Gastroesophageal sphincter (tissue), 4 donors: ENCODE results near the gene FAAP100. TPM values are rescaled to one million over a fixed set of nuclear protein-coding genes. Genes with fewer than 3 reads are reported as not detected.

Source experiments
- ATAC-seq: fragments of 150-250 bp; one replicate; pipeline ENCODE4 v1.9.1; 2016; ENCODE audit warnings: mild to moderate bottlenecking, moderate library complexity
- H3K27ac ChIP-seq, 4 donors: fragments of 200-600 bp; sonication (generic) in 3 of 4; 1 replicate in 3 of 4; 2 replicates in 1 of 4; pipeline ENCODE4 v1.5.1; 2016 to 2019
- H3K27me3 ChIP-seq: fragments of 200-600 bp; sonication (generic); one replicate; pipeline ENCODE4 v1.5.1; 2019
- H3K36me3 ChIP-seq, 2 donors: fragments of 200-600 bp; sonication (generic); one replicate each; pipeline ENCODE4 v1.5.1; 2019; ENCODE audit warnings: control low read depth in 1 of 2
- H3K4me1 ChIP-seq, 3 donors: fragments of 200-600 bp; sonication (generic); 1 replicate in 2 of 3; 2 replicates in 1 of 3; pipeline ENCODE4 v1.5.1; 2016 to 2019; ENCODE audit warnings: control low read depth in 2 of 3
- H3K4me3 ChIP-seq, 2 donors: fragments of 200-600 bp; sonication (generic); one replicate each; pipeline ENCODE4 v1.5.1; 2019; ENCODE audit warnings: mild to moderate bottlenecking in 1 of 2, moderate library complexity in 1 of 2
- H3K9me3 ChIP-seq, 3 donors: fragments of 200-600 bp; sonication (generic); one replicate each; pipeline ENCODE4 v1.5.1; 2017 to 2019; ENCODE audit warnings: control low read depth in 2 of 3
- CTCF ChIP-seq, 4 experiments: fragments of 200-600 bp in 2 of 4; fragments of 450-650 bp in 2 of 4; sonication (generic) in 1 of 4; IDR thresholded peaks; one replicate each; pipeline ENCODE4 v1.5.1; 2017 to 2019; ENCODE audit warnings: antibody characterized with exemption in 4 of 4, mild to moderate bottlenecking in 2 of 4, moderate library complexity in 2 of 4
- EP300 ChIP-seq: sonication (generic); formaldehyde crosslinking; IDR thresholded peaks from one replicate; pipeline ENCODE4 v1.6.1; 2017; ENCODE audit warnings: antibody characterized with exemption, mild to moderate bottlenecking
- POLR2A ChIP-seq, 2 donors: fragments of 450-650 bp; IDR thresholded peaks; one replicate each; pipeline ENCODE4 v1.6.1; 2017; ENCODE audit warnings: antibody characterized with exemption in 2 of 2, mild to moderate bottlenecking in 2 of 2, moderate library complexity in 1 of 2
- POLR2AphosphoS5 ChIP-seq: sonication (generic); formaldehyde crosslinking; IDR thresholded peaks from one replicate; pipeline ENCODE4 v1.6.1; 2017; ENCODE audit warnings: antibody characterized with exemption
- WGBS, 2 donors: methylation state at CpG; one replicate each; pipeline ENCODE4 v1.1.5; 2018; ENCODE audit warnings: low coverage in 1 of 2; 5-methylcytosine and 5-hydroxymethylcytosine counted together
- total RNA-seq, 4 donors: library from RNA; depleted of rRNA; stranded (reverse); fragments of >200 nt; gene quantifications; one replicate each; pipeline ENCODE4 v1.1.0, GENCODE V29; 2016

Gene FAAP100
- total RNA-seq, 4 donors from 2014 or later: 14.6 to 32.1 (median 20.7) TPM

DNA sequence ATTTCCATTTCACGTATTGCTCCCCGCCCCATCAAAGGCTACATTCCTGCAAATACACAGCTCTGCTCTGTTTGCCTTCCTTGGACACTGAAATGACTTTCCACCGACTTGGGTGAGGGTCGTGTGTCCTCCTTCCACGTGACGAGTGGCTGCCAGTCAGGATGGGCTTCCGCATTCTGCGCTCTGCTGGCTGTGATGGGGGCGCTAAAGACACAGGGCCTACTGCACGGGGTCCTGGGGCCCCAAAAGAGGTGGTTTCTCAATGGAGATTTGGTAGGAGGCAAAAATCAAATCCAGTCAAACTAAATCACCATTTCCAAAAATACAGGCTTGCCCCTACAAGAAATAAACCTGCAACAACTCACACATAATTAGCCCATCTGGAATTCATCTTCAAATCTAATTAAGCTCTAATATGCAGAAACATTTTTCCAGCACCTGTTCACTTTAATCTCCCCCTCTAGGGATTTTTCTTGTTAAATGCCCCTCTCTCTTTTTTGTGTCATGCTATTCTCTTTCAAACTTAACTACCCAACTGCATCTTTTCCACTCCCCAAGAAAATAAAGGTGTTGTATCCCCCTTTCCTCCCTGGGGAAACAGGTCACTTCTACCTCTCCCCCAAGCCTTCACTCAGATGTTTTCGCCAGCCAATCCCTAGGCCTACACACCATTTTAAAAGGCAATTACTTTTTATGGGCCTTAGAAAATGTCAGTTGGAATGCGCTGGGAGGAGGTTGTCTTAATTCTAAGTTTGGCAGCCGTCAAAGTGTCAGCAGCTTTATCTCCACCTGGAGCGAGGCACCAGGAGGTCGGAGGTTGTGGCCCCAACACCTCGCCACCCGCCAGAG is 21.9 kb upstream of the FAAP100 start:
- H3K9me3 ChIP-seq: no peaks in the 10 kb centered on the region
- no peaks in the 10 kb centered on the region for H3K27me3 ChIP-seq
- H3K36me3 ChIP-seq: peaks cover 0 to 91% of the 10 kb centered on the region in 2 donors
- H3K27ac ChIP-seq: no peak overlapping the region
- ATAC-seq: no peak
- TF ChIP-seq EP300 (no peak), POLR2AphosphoS5 (no peak)
- 66 to 84% methylated on average over 9 to 11 of the region's 17 CpGs for WGBS, 2 donors
- H3K4me1 ChIP-seq: peaks cover 0 to 16% (median 5%) of the 10 kb centered on the region in 3 donors
- no peak overlapping the region for H3K4me3 ChIP-seq

DNA sequence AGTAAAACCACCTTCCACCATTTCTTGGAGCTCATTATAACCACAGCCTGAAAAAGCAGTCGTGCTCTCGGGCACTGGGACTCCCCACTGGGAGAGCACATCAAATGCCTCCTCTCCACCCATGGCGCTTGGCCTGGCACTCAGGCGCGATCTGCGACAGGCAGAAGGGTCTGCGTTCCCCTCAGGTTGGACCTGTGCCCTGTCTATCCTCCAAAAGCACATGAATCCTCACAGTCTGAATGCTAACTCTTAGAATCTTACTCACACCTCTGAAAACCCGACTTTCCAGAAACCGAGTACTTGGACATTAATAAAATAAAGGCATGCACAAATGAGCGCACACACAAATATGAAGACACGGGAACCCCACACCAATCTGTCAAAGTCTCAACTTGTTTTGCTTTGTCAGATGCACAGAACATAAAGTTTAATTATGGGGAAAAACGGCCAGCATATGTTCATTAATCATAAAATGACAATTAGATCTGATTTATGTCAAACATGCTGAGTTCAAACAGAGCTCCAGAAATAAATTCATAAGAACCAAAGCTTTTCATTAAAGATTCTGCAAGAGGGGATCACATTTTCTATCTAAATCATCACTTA is 20.5 kb upstream of the FAAP100 start:
- WGBS, 2 donors: 65 to 81% methylated on average over 5 to 7 of the region's 12 CpGs
- H3K4me3 ChIP-seq: no peak overlapping the region
- H3K27ac ChIP-seq: no peak overlapping the region
- H3K36me3 ChIP-seq: peaks cover 0 to 90% of the 10 kb centered on the region in 2 donors
- H3K4me1 ChIP-seq: peaks cover 0 to 22% (median 6%) of the 10 kb centered on the region in 3 donors
- no peaks in the 10 kb centered on the region for H3K9me3 ChIP-seq
- H3K27me3 ChIP-seq: no peaks in the 10 kb centered on the region
- TF ChIP-seq POLR2A (IDR thresholded peaks at IDR 0.05) (no peak), POLR2AphosphoS5 (no peak), CTCF (IDR thresholded peaks at IDR 0.05) (no peak), EP300 (no peak)
- ATAC-seq: no peak

DNA sequence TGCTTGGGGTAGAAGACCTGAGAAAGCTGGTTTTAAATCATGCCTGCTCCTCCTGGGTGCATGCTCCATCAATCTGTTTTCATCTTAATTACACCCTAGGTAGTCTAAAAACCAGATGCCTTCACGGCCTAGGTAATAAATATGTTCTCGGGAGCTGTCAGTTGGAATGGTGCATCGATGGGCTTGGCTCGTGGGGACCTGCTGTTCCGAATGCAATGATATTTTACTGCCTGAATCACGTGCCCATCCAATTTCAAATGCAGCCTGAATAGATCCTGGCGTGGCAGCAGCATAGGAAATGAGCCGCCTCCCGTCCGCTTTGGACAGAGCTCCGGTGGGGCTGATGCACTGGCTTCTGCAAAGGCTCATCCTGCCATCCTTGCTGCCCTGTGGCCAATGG is 18.8 kb upstream of the FAAP100 start:
- TF ChIP-seq POLR2A (IDR thresholded peaks at IDR 0.05): no peak
- TF ChIP-seq CTCF (IDR thresholded peaks at IDR 0.05): no peak
- no peak for TF ChIP-seq EP300
- no peak for TF ChIP-seq POLR2AphosphoS5
- H3K4me1 ChIP-seq: peaks cover 10 to 25% (median 16%) of the 10 kb centered on the region in 3 donors
- WGBS, 2 donors: 67 to 90% methylated on average over 1 to 9 of the region's 11 CpGs
- no peak overlapping the region for H3K4me3 ChIP-seq
- no peaks in the 10 kb centered on the region for H3K27me3 ChIP-seq
- ATAC-seq: no peak
- no peaks in the 10 kb centered on the region for H3K9me3 ChIP-seq
- H3K36me3 ChIP-seq: peaks cover 0 to 83% of the 10 kb centered on the region in 2 donors
- H3K27ac ChIP-seq: no peak overlapping the region

- H3K9me3 ChIP-seq: no peaks in the 10 kb centered on the region
- H3K36me3 ChIP-seq: peaks cover 0 to 84% of the 10 kb centered on the region in 2 donors
- no peak for TF ChIP-seq POLR2A (IDR thresholded peaks at IDR 0.05)
- no peak for TF ChIP-seq EP300
- TF ChIP-seq POLR2AphosphoS5: no peak
- TF ChIP-seq CTCF (IDR thresholded peaks at IDR 0.05): no peak
- no peaks in the 10 kb centered on the region for H3K27me3 ChIP-seq
- no peak overlapping the region for H3K4me3 ChIP-seq
- WGBS, 2 donors: no CpG with 5 or more reads among the region's 18 CpGs
- no peak for ATAC-seq
- H3K27ac ChIP-seq: no peak overlapping the region
- H3K4me1 ChIP-seq: peaks cover 10 to 33% (median 20%) of the 10 kb centered on the region in 3 donors
Observed at GRCh38 chr17:81569986-81570514, 17.9 kb upstream of the FAAP100 start.

DNA sequence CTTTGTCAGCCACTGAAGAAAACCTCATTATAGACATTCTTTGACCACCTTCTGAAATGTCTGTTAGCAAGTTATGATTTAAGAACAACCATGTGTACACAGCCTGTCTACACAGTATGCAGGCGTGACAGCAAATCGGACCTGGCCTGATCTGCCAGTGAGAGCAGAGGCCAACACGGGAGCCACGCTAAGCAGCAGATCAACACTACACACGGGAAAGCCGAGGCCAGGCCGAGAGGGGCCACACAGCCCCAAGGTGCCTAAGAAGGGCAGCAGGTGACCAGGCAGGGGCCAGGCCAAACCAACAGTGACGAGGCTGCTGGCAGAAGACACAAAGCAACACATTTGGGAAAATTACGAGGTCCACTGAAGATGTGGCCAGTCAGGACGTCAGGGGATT is 16.3 kb upstream of the FAAP100 start:
- TF ChIP-seq EP300 (no peak), POLR2AphosphoS5 (no peak), CTCF (IDR thresholded peaks at IDR 0.05) (no peak), POLR2A (IDR thresholded peaks at IDR 0.05) (no peak)
- Histone ChIP-seq H3K36me3 (peaks cover 0 to 85% of the 10 kb centered on the region in 2 donors), H3K9me3 (no peaks in the 10 kb centered on the region), H3K27me3 (no peaks in the 10 kb centered on the region), H3K4me3 (no peak overlapping the region), H3K27ac (peak overlapping the region in 3 of 4 donors; percentile 38 to 79 (median 78)), H3K4me1 (peaks cover 10 to 33% (median 20%) of the 10 kb centered on the region in 3 donors)
- 20 to 84% methylated on average over 1 to 6 of the region's 10 CpGs for WGBS, 2 donors
- ATAC-seq: no peak
